H1 (cell line): ENCODE results near the gene DLX4. TPM values are rescaled to one million over a fixed set of nuclear protein-coding genes. Genes with fewer than 3 reads are reported as not detected.
A peak's percentile ranks its signal among the peaks of the same experiment; 100 is the strongest.

ENCODE experiments used
- CTCF ChIA-PET: fragments of 300-600 bp; sonication (Branson Sonifier 250); formaldehyde crosslinking; loops from one replicate; lab custom pipeline; 2021; ENCODE audit not compliant: partially characterized antibody; lab: Charles Lee
- POLR2A ChIA-PET: fragments of 300-600 bp; sonication (Branson Sonifier 250); formaldehyde crosslinking; loops from one replicate; lab custom pipeline; 2021; ENCODE audit warnings: inconsistent platforms; ENCODE audit not compliant: partially characterized antibody; lab: Charles Lee
- DNase-seq, 2 experiments: peaks; one replicate each; pipeline versions ENCODE4 v3.0.0 to v3.0.0-alpha.2; 2010 to 2022; ENCODE audit warnings: low spot score in 2 of 2, low read depth in 1 of 2, mixed read lengths in 1 of 2
- FAIRE-seq: peaks from 2 replicates; lab custom pipeline; 2011; peaks lifted over from hg19 to GRCh38; lab: Jason Lieb, UNC
- H2AFZ ChIP-seq: 2 replicates; pipeline ENCODE4 v1.8.1; 2012; ENCODE audit warnings: low read length, inconsistent platforms
- H2AK5ac ChIP-seq: 2 replicates; pipeline ENCODE4 v1.6.1; 2013; ENCODE audit warnings: low read depth, low read length
- H2BK120ac ChIP-seq: replicated peaks from 2 replicates; pipeline ENCODE3; 2013; ENCODE audit warnings: low read depth, low read length, inconsistent platforms
- H2BK12ac ChIP-seq: 2 replicates; pipeline ENCODE4 v1.6.1; 2013; ENCODE audit warnings: low read depth, low read length
- H2BK15ac ChIP-seq: 2 replicates; pipeline ENCODE4 v1.6.1; 2013; ENCODE audit warnings: low read length
- H2BK20ac ChIP-seq: 2 replicates; pipeline ENCODE4 v1.6.1; 2013; ENCODE audit warnings: low read length
- H2BK5ac ChIP-seq: 2 replicates; pipeline ENCODE4 v1.6.1; 2013; ENCODE audit warnings: low read depth, low read length
- H3K14ac ChIP-seq: 2 replicates; pipeline ENCODE4 v1.6.1; 2013; ENCODE audit warnings: inconsistent platforms; ENCODE audit not compliant: insufficient read length
- H3K18ac ChIP-seq: 2 replicates; pipeline ENCODE4 v1.6.1; 2013; ENCODE audit warnings: low read length; ENCODE audit errors: extremely low read depth
- H3K23ac ChIP-seq: 2 replicates; pipeline ENCODE4 v1.6.1; 2013; ENCODE audit warnings: inconsistent platforms; ENCODE audit not compliant: insufficient read length
- H3K23me2 ChIP-seq: 2 replicates; pipeline ENCODE4 v1.6.1; 2013; ENCODE audit warnings: low read depth, low read length
- H3K27ac ChIP-seq: 2 replicates; pipeline ENCODE4 v1.6.1; 2011; ENCODE audit warnings: low read depth, low read length, inconsistent platforms
- H3K27me3 ChIP-seq, 4 experiments: replicated peaks in 1 of 4; 1 replicate in 1 of 4; 2 replicates in 3 of 4; pipeline versions ENCODE4 v1.6.1 to v1.8.1; 2011 to 2013; ENCODE audit warnings: low read length in 3 of 4, mild to moderate bottlenecking in 3 of 4, inconsistent platforms in 2 of 4, mixed read lengths in 2 of 4, moderate library complexity in 1 of 4; ENCODE audit not compliant: control insufficient read depth in 3 of 4, insufficient read depth in 3 of 4; ENCODE audit errors: extremely low read depth in 1 of 4
- H3K36me3 ChIP-seq, 4 experiments: 2 replicates each; pipeline versions ENCODE4 v1.6.1 to v1.8.1; 2011 to 2013; ENCODE audit warnings: mild to moderate bottlenecking in 4 of 4, low read length in 3 of 4, moderate library complexity in 2 of 4, control low read depth in 1 of 4, inconsistent platforms in 1 of 4; ENCODE audit not compliant: insufficient read depth in 4 of 4, control insufficient read depth in 2 of 4
- H3K4ac ChIP-seq: replicated peaks from 2 replicates; pipeline ENCODE3; 2013; ENCODE audit warnings: low read length, low read depth, mixed read lengths, inconsistent platforms; ENCODE audit not compliant: insufficient read length
- H3K4me1 ChIP-seq, 4 experiments: replicated peaks in 1 of 4; 1 replicate in 1 of 4; 2 replicates in 3 of 4; pipeline versions ENCODE4 v1.6.1 to v1.8.1; 2011 to 2013; ENCODE audit warnings: low read length in 3 of 4, inconsistent platforms in 2 of 4, mixed read lengths in 1 of 4; ENCODE audit not compliant: insufficient read depth in 4 of 4, control insufficient read depth in 3 of 4
- H3K4me2 ChIP-seq, 2 experiments: 2 replicates each; pipeline versions ENCODE4 v1.6.1 to v1.8.1; 2011 to 2013; ENCODE audit warnings: low read depth in 2 of 2, low read length in 2 of 2, control low read depth in 1 of 2, inconsistent platforms in 1 of 2, mild to moderate bottlenecking in 1 of 2; ENCODE audit not compliant: insufficient read depth in 1 of 2
- H3K4me3 ChIP-seq, 4 experiments: fragments of 200-600, 300-600 bp in 1 of 4; sonication (generic), shearing (Covaris generic), sonication (Bioruptor Twin) in 1 of 4; 2 replicates each; pipeline versions ENCODE4 v1.5.1 to v1.8.1; 2011 to 2016; ENCODE audit warnings: low read length in 4 of 4, low read depth in 3 of 4, control low read depth in 2 of 4, inconsistent platforms in 2 of 4, mild to moderate bottlenecking in 2 of 4, mixed read lengths in 1 of 4, moderate library complexity in 1 of 4; ENCODE audit not compliant: insufficient read depth in 2 of 4; ENCODE audit errors: extremely low read depth in 1 of 4
- H3K56ac ChIP-seq: replicated peaks from 2 replicates; pipeline ENCODE3; 2013; ENCODE audit warnings: low read depth, mild to moderate bottlenecking, mixed read lengths, low read length, inconsistent platforms; ENCODE audit not compliant: insufficient read length
- H3K79me1 ChIP-seq: 2 replicates; pipeline ENCODE4 v1.6.1; 2013; ENCODE audit warnings: low read depth, low read length, control low read depth
- H3K79me2 ChIP-seq, 2 experiments: 2 replicates each; pipeline versions ENCODE4 v1.6.1 to v1.8.1; 2012 to 2013; ENCODE audit warnings: low read length in 2 of 2, mild to moderate bottlenecking in 2 of 2, inconsistent platforms in 1 of 2; ENCODE audit not compliant: insufficient read depth in 2 of 2, control insufficient read depth in 1 of 2
- H3K9ac ChIP-seq, 4 experiments: replicated peaks in 1 of 4; 1 replicate in 1 of 4; 2 replicates in 3 of 4; pipeline versions ENCODE4 v1.6.1 to v1.8.1; 2011 to 2013; ENCODE audit warnings: low read depth in 3 of 4, low read length in 3 of 4, control low read depth in 2 of 4, mild to moderate bottlenecking in 2 of 4, moderate library complexity in 2 of 4, inconsistent platforms in 1 of 4; ENCODE audit errors: extremely low read depth in 1 of 4
- H3K9me3 ChIP-seq, 2 experiments: 2 replicates each; pipeline versions ENCODE4 v1.6.1 to v1.8.1; 2012 to 2013; ENCODE audit warnings: mild to moderate bottlenecking in 2 of 2, moderate library complexity in 2 of 2, control low read depth in 1 of 2, inconsistent platforms in 1 of 2, low read depth in 1 of 2, low read length in 1 of 2, mixed read lengths in 1 of 2; ENCODE audit not compliant: insufficient read depth in 2 of 2
- H4K20me1 ChIP-seq, 2 experiments: replicated peaks in 1 of 2; 2 replicates each; pipeline versions ENCODE3 to v1.8.1; 2011 to 2013; ENCODE audit warnings: inconsistent platforms in 2 of 2, low read length in 2 of 2, mild to moderate bottlenecking in 1 of 2; ENCODE audit not compliant: insufficient read depth in 2 of 2, control insufficient read depth in 1 of 2
- H4K5ac ChIP-seq: 2 replicates; pipeline ENCODE4 v1.6.1; 2013; ENCODE audit warnings: low read length, low read depth, mixed read lengths, inconsistent platforms; ENCODE audit not compliant: insufficient read length
- H4K8ac ChIP-seq: 2 replicates; pipeline ENCODE4 v1.8.0; 2013; ENCODE audit warnings: mild to moderate bottlenecking, moderate library complexity, low read length, inconsistent platforms; ENCODE audit not compliant: insufficient read depth; ENCODE audit errors: extremely low read depth
- H4K91ac ChIP-seq: replicated peaks from 2 replicates; pipeline ENCODE3; 2013; ENCODE audit warnings: low read length, mixed read lengths, inconsistent platforms; ENCODE audit not compliant: insufficient read length
- CHD1 ChIP-seq: IDR thresholded peaks from 2 replicates; pipeline ENCODE4 v1.6.1; 2012; ENCODE audit warnings: low read depth, low read length, improper control_type of control experiment
- EGR1 ChIP-seq: IDR thresholded peaks from 2 replicates; pipeline ENCODE4 v1.6.1; 2011; ENCODE audit warnings: low read depth, low read length, borderline replicate concordance
- EZH2 ChIP-seq: fragments of 200-600 bp; sonication (generic); IDR thresholded peaks from 2 replicates; pipeline ENCODE4 v1.7.1; 2012; ENCODE audit warnings: low read depth, mild to moderate bottlenecking, moderate library complexity, low read length, inconsistent platforms; ENCODE audit not compliant: severe bottlenecking
- GABPA ChIP-seq: IDR thresholded peaks from 2 replicates; pipeline ENCODE4 v1.6.1; 2011; ENCODE audit warnings: mild to moderate bottlenecking, low read length, moderate library complexity, borderline replicate concordance; ENCODE audit not compliant: insufficient read depth
- SRF ChIP-seq: IDR thresholded peaks from 2 replicates; pipeline ENCODE4 v1.6.1; 2011; ENCODE audit warnings: mild to moderate bottlenecking, low read depth, low read length, moderate library complexity
- TAF7 ChIP-seq: optimal IDR thresholded peaks from 2 replicates; pipeline ENCODE3; 2011; ENCODE audit warnings: low read depth, mild to moderate bottlenecking, inconsistent platforms, low read length, moderate library complexity, borderline replicate concordance
- USF2 ChIP-seq: IDR thresholded peaks from 2 replicates; pipeline ENCODE4 v1.6.1; 2011; ENCODE audit warnings: low read length, improper control_type of control experiment
- WGBS, 2 experiments: shearing (Covaris generic) in 1 of 2; methylation state at CpG; one replicate each; pipeline versions ENCODE4 v1.1.6 to v1.1.7; 2013 to 2015; ENCODE audit warnings: low lambda C conversion rate in 2 of 2, mixed read lengths in 2 of 2, inconsistent platforms in 1 of 2, low coverage in 1 of 2, missing lambda C conversion rate in 1 of 2; ENCODE audit not compliant: insufficient replicate concordance in 2 of 2, insufficient coverage in 1 of 2, insufficient read length in 1 of 2; ENCODE audit errors: extremely low coverage in 1 of 2, missing lambda C conversion rate in 1 of 2; 5-methylcytosine and 5-hydroxymethylcytosine counted together
- polyA plus RNA-seq, 7 experiments: library from polyadenylated mRNA; depleted of rRNA in 3 of 7; stranded (reverse) in 5 of 7; unstranded in 2 of 7; fragments of >200 nt in 5 of 7; fragments of 200-250 nt in 2 of 7; gene quantifications; 1 replicate in 5 of 7; 2 replicates in 1 of 7; 4 replicates in 1 of 7; pipeline versions ENCODE4 v1.2.1 to v1.2.3, GENCODE V29; 2011 to 2013; ENCODE audit warnings: missing spikeins in 2 of 7, mixed read lengths in 2 of 7
- total RNA-seq: library from RNA; stranded (reverse); fragmentation: NEBNext Ultra II Directional; extraction: Animal tissue kit (Norgen Biotek cat#: 25700); gene quantifications from 2 replicates; pipeline ENCODE4 v1.2.1, GENCODE V29; 2021

The DLX4 gene
- total and polyA plus RNA-seq, 2 of the 8 experiments (the other 6 are each of a cell fraction or from before 2014, with no cell fraction given) = 0.67 to 0.80 TPM

GRCh38 chr17:49964769-49965523 is 4.0 kb upstream of the DLX4 start:
- H3K4me3 ChIP-seq = peak overlapping the region; percentile 16 to 54 (median 25); a peak in 5 of 8 replicates
- no peak for TF ChIP-seq GABPA
- TF ChIP-seq CHD1 = no peak
- TF ChIP-seq USF2 = no peak
- peak; percentile 44; the same call in 1 of the 2 replicates for TF ChIP-seq EGR1
- TF ChIP-seq EZH2 = peak; percentile 78
- TF ChIP-seq TAF7 = no peak
- TF ChIP-seq SRF = no peak

More at GRCh38 chr17:49964769-49965523, 4.0 kb upstream of the DLX4 start:
- Histone ChIP-seq H3K9me3 (no peaks in the 10 kb centered on the region), H3K4me2 (peak overlapping the region; percentile 69 to 72), H3K18ac (no peak overlapping the region; the same call in 1 of the 2 replicates), H3K56ac (no peak overlapping the region), H3K36me3 (no peaks in the 10 kb centered on the region), H3K79me1 (no peaks in the 10 kb centered on the region), H2BK20ac (no peak overlapping the region), H3K23ac (no peak overlapping the region), H4K20me1 (peaks cover 5 to 22% of the 10 kb centered on the region in 2 experiments), H2BK120ac (no peak overlapping the region), H3K4ac (no peak overlapping the region), H3K14ac (no peak overlapping the region), H2BK15ac (no peak overlapping the region), H4K5ac (no peak overlapping the region), H2BK5ac (no peak overlapping the region), H3K9ac (no peak overlapping the region), H2AK5ac (no peak overlapping the region), H3K23me2 (peaks cover 17% of the 10 kb centered on the region), H4K8ac (no peak overlapping the region), H3K4me1 (peaks cover 0 to 32% (median 20%) of the 10 kb centered on the region in 4 experiments; a peak in 6 of 7 replicates), H3K27me3 (peaks cover 68 to 83% (median 79%) of the 10 kb centered on the region in 4 experiments), H3K79me2 (no peaks in the 10 kb centered on the region), H2AFZ (no peak overlapping the region), H3K27ac (no peak overlapping the region), H2BK12ac (0 out of 2 replicates have a peak overlapping the region, but pooled peaks have one; percentile 43), H4K91ac (no peak overlapping the region)
- ChIA-PET POLR2A (interaction anchor here (1.3 to 3.0 kb wide), 8 partner anchors 8 to 91 kb away, joined by 3 to 18 read pairs (median 6); partner anchors contain the start of genes DLX3 and ITGA3), CTCF (interaction anchor here (0.7 to 16.9 kb wide), 10 partner anchors 8 to 104 kb away, joined by 3 to 275 read pairs (median 10); partner anchors contain the start of gene DLX3)
- 3% methylated on average over 46 of the region's 52 CpGs; no CpG with 5 or more reads in 1 of the 2 experiments for WGBS, 2 experiments
- FAIRE-seq (no peak), DNase-seq (peak in 1 of 2 experiments; percentile 76)
